ENCODE measurements around the gene CAMK2G. TPM values are rescaled to one million over a fixed set of nuclear protein-coding genes. Genes with fewer than 3 reads are reported as not detected.

The CAMK2G gene
- total RNA-seq, 4 donors from 2014 or later = 48.6 to 67.5 (median 51.7) TPM

- Histone ChIP-seq H3K4me3 (no peak overlapping the region), H3K27me3 (no peaks in the 10 kb centered on the region), H3K27ac (no peak overlapping the region), H3K9me3 (no peaks in the 10 kb centered on the region), H3K36me3 (peaks cover 0 to 60% of the 10 kb centered on the region in 2 donors), H3K4me1 (peaks cover 12 to 23% of the 10 kb centered on the region in 2 donors)
- DNase-seq = no peak
- TF ChIP-seq POLR2A (IDR thresholded peaks at IDR 0.05) (no peak), CTCF (IDR thresholded peaks at IDR 0.05 in 4 of 5, conservative IDR thresholded peaks at IDR 0.05 in 1 of 5) (no peak)
- no peak for ATAC-seq
- in situ Hi-C loops (cut with MboI; ENCODE audit: low sequenced_read_pairs in 4 of 4) = no loop called here
- intact Hi-C loops (cut with DNase I; ENCODE audit: low total_unique reads) = no loop called here
These were observed 66.1 kb downstream of the CAMK2G start for GRCh38 chr10:73808021-73808815.

- intact Hi-C loops (cut with DNase I; ENCODE audit: low total_unique reads) = no loop called here
- no peak overlapping the region for H3K27ac ChIP-seq
- no peaks in the 10 kb centered on the region for H3K27me3 ChIP-seq
- no peaks in the 10 kb centered on the region for H3K9me3 ChIP-seq
- H3K4me3 ChIP-seq = no peak overlapping the region
- DNase-seq (no peak), ATAC-seq (no peak)
- in situ Hi-C loops (cut with MboI; ENCODE audit: low sequenced_read_pairs in 4 of 4) = no loop called here
- peaks cover 12 to 23% of the 10 kb centered on the region in 2 donors for H3K4me1 ChIP-seq
- peaks cover 0 to 68% of the 10 kb centered on the region in 2 donors for H3K36me3 ChIP-seq
- TF ChIP-seq CTCF (IDR thresholded peaks at IDR 0.05 in 4 of 5, conservative IDR thresholded peaks at IDR 0.05 in 1 of 5) (no peak), POLR2A (IDR thresholded peaks at IDR 0.05) (no peak)
These were observed 66.9 kb downstream of the CAMK2G start for GRCh38 chr10:73807471-73807870.

- DNase-seq (no peak), ATAC-seq (no peak)
- TF ChIP-seq POLR2A (IDR thresholded peaks at IDR 0.05) (no peak), CTCF (IDR thresholded peaks at IDR 0.05 in 4 of 5, conservative IDR thresholded peaks at IDR 0.05 in 1 of 5) (no peak)
- in situ Hi-C loops (cut with MboI; ENCODE audit: low sequenced_read_pairs in 4 of 4) (no loop called here), intact Hi-C loops (cut with DNase I; ENCODE audit: low total_unique reads) (no loop called here)
- Histone ChIP-seq H3K9me3 (no peaks in the 10 kb centered on the region), H3K27ac (no peak overlapping the region), H3K27me3 (no peaks in the 10 kb centered on the region), H3K4me1 (peaks cover 12 to 21% of the 10 kb centered on the region in 2 donors), H3K4me3 (no peak overlapping the region), H3K36me3 (peaks cover 0 to 79% of the 10 kb centered on the region in 2 donors)
These were observed 68.0 kb downstream of the CAMK2G start for GRCh38 chr10:73806176-73806950.

- peaks cover 0 to 96% of the 10 kb centered on the region in 2 donors for H3K36me3 ChIP-seq
- TF ChIP-seq CTCF (IDR thresholded peaks at IDR 0.05 in 4 of 5, conservative IDR thresholded peaks at IDR 0.05 in 1 of 5) (no peak), POLR2A (IDR thresholded peaks at IDR 0.05) (no peak)
- in situ Hi-C loops (cut with MboI; ENCODE audit: low sequenced_read_pairs in 4 of 4) = no loop called here
- H3K9me3 ChIP-seq = no peaks in the 10 kb centered on the region
- intact Hi-C loops (cut with DNase I; ENCODE audit: low total_unique reads) = no loop called here
- no peak for DNase-seq
- no peak overlapping the region for H3K27ac ChIP-seq
- no peak overlapping the region for H3K4me3 ChIP-seq
- H3K4me1 ChIP-seq = peaks cover 0 to 5% of the 10 kb centered on the region in 2 donors
- ATAC-seq = no peak
- no peaks in the 10 kb centered on the region for H3K27me3 ChIP-seq
These were observed 70.6 kb downstream of the CAMK2G start for GRCh38 chr10:73803680-73804286.
